ENCODE data around the gene ARHGEF11.

Gene ARHGEF11

GRCh38 chr1:156948708-156949107 lies 96.8 kb downstream of the ARHGEF11 start:
- no peak for DNase-seq

- no peak for DNase-seq
Observed at GRCh38 chr1:156947818-156948525, 97.6 kb downstream of the ARHGEF11 start.

- no peak for DNase-seq
Observed at GRCh38 chr1:156947127-156947526, 98.4 kb downstream of the ARHGEF11 start.

- no peak for DNase-seq
Observed at GRCh38 chr1:156945881-156946661, 99.5 kb downstream of the ARHGEF11 start.

- no peak for DNase-seq
Observed at GRCh38 chr1:156944848-156945247, 100.7 kb downstream of the ARHGEF11 start.

GRCh38 chr1:156944268-156944667 lies 101.3 kb downstream of the ARHGEF11 start:
- DNase-seq: no peak

- no peak for DNase-seq
Observed at GRCh38 chr1:156943756-156944155, 101.8 kb downstream of the ARHGEF11 start.

- DNase-seq: no peak
Observed at GRCh38 chr1:156942576-156942975, 103.0 kb downstream of the ARHGEF11 start.

GRCh38 chr1:156942176-156942575 lies 103.4 kb downstream of the ARHGEF11 start:
- no peak for DNase-seq

GRCh38 chr1:156941675-156942074 lies 103.9 kb downstream of the ARHGEF11 start:
- DNase-seq: no peak

GRCh38 chr1:156939786-156940334 lies 105.7 kb downstream of the ARHGEF11 start:
- no peak for DNase-seq

GRCh38 chr1:156938813-156939212 lies 106.7 kb downstream of the ARHGEF11 start:
- DNase-seq: no peak

GRCh38 chr1:156937883-156938282 lies 107.7 kb downstream of the ARHGEF11 start:
- DNase-seq: no peak

- no peak for DNase-seq
Observed at GRCh38 chr1:156936721-156937220, 108.8 kb downstream of the ARHGEF11 start.

GRCh38 chr1:156936191-156936590 lies 109.4 kb downstream of the ARHGEF11 start:
- no peak for DNase-seq

GRCh38 chr1:156935505-156936128 lies 109.9 kb downstream of the ARHGEF11 start:
- DNase-seq: no peak

- DNase-seq: no peak
Observed at GRCh38 chr1:156933136-156933535, 112.4 kb downstream of the ARHGEF11 start.

GRCh38 chr1:156931974-156932710 lies 113.4 kb downstream of the ARHGEF11 start:
- no peak for DNase-seq

- DNase-seq: no peak
Observed at GRCh38 chr1:156931211-156931952, 114.2 kb downstream of the ARHGEF11 start.

GRCh38 chr1:156930483-156930882 lies 115.1 kb downstream of the ARHGEF11 start:
- DNase-seq: no peak

- DNase-seq: no peak
Observed at GRCh38 chr1:156929596-156930238, 115.8 kb downstream of the ARHGEF11 start.
